H1 (cell line): ENCODE data around the gene HRH2. TPM values are rescaled to one million over a fixed set of nuclear protein-coding genes. Genes with fewer than 3 reads are reported as not detected.
A peak's percentile ranks its signal among the peaks of the same experiment; 100 is the strongest.

ENCODE experiments used
- CTCF ChIA-PET: fragments of 300-600 bp; sonication (Branson Sonifier 250); formaldehyde crosslinking; loops from one replicate; lab custom pipeline; 2021; ENCODE audit not compliant: partially characterized antibody; lab: Charles Lee
- POLR2A ChIA-PET: fragments of 300-600 bp; sonication (Branson Sonifier 250); formaldehyde crosslinking; loops from one replicate; lab custom pipeline; 2021; ENCODE audit warnings: inconsistent platforms; ENCODE audit not compliant: partially characterized antibody; lab: Charles Lee
- DNase-seq, 2 experiments: peaks; one replicate each; pipeline versions ENCODE4 v3.0.0 to v3.0.0-alpha.2; 2010 to 2022; ENCODE audit warnings: low spot score in 2 of 2, low read depth in 1 of 2, mixed read lengths in 1 of 2
- FAIRE-seq: peaks from 2 replicates; lab custom pipeline; 2011; peaks lifted over from hg19 to GRCh38; lab: Jason Lieb, UNC
- H2AFZ ChIP-seq: 2 replicates; pipeline ENCODE4 v1.8.1; 2012; ENCODE audit warnings: low read length, inconsistent platforms
- H2AK5ac ChIP-seq: 2 replicates; pipeline ENCODE4 v1.6.1; 2013; ENCODE audit warnings: low read depth, low read length
- H2BK120ac ChIP-seq: replicated peaks from 2 replicates; pipeline ENCODE3; 2013; ENCODE audit warnings: low read depth, low read length, inconsistent platforms
- H2BK12ac ChIP-seq: 2 replicates; pipeline ENCODE4 v1.6.1; 2013; ENCODE audit warnings: low read depth, low read length
- H2BK15ac ChIP-seq: 2 replicates; pipeline ENCODE4 v1.6.1; 2013; ENCODE audit warnings: low read length
- H2BK20ac ChIP-seq: 2 replicates; pipeline ENCODE4 v1.6.1; 2013; ENCODE audit warnings: low read length
- H2BK5ac ChIP-seq: 2 replicates; pipeline ENCODE4 v1.6.1; 2013; ENCODE audit warnings: low read depth, low read length
- H3K14ac ChIP-seq: 2 replicates; pipeline ENCODE4 v1.6.1; 2013; ENCODE audit warnings: inconsistent platforms; ENCODE audit not compliant: insufficient read length
- H3K18ac ChIP-seq: 2 replicates; pipeline ENCODE4 v1.6.1; 2013; ENCODE audit warnings: low read length; ENCODE audit errors: extremely low read depth
- H3K23ac ChIP-seq: 2 replicates; pipeline ENCODE4 v1.6.1; 2013; ENCODE audit warnings: inconsistent platforms; ENCODE audit not compliant: insufficient read length
- H3K23me2 ChIP-seq: 2 replicates; pipeline ENCODE4 v1.6.1; 2013; ENCODE audit warnings: low read depth, low read length
- H3K27ac ChIP-seq: 2 replicates; pipeline ENCODE4 v1.6.1; 2011; ENCODE audit warnings: low read depth, low read length, inconsistent platforms
- H3K27me3 ChIP-seq, 4 experiments: replicated peaks in 1 of 4; 1 replicate in 1 of 4; 2 replicates in 3 of 4; pipeline versions ENCODE4 v1.6.1 to v1.8.1; 2011 to 2013; ENCODE audit warnings: low read length in 3 of 4, mild to moderate bottlenecking in 3 of 4, inconsistent platforms in 2 of 4, mixed read lengths in 2 of 4, moderate library complexity in 1 of 4; ENCODE audit not compliant: control insufficient read depth in 3 of 4, insufficient read depth in 3 of 4; ENCODE audit errors: extremely low read depth in 1 of 4
- H3K36me3 ChIP-seq, 4 experiments: 2 replicates each; pipeline versions ENCODE4 v1.6.1 to v1.8.1; 2011 to 2013; ENCODE audit warnings: mild to moderate bottlenecking in 4 of 4, low read length in 3 of 4, moderate library complexity in 2 of 4, control low read depth in 1 of 4, inconsistent platforms in 1 of 4; ENCODE audit not compliant: insufficient read depth in 4 of 4, control insufficient read depth in 2 of 4
- H3K4ac ChIP-seq: replicated peaks from 2 replicates; pipeline ENCODE3; 2013; ENCODE audit warnings: low read length, low read depth, mixed read lengths, inconsistent platforms; ENCODE audit not compliant: insufficient read length
- H3K4me1 ChIP-seq, 4 experiments: replicated peaks in 1 of 4; 1 replicate in 1 of 4; 2 replicates in 3 of 4; pipeline versions ENCODE4 v1.6.1 to v1.8.1; 2011 to 2013; ENCODE audit warnings: low read length in 3 of 4, inconsistent platforms in 2 of 4, mixed read lengths in 1 of 4; ENCODE audit not compliant: insufficient read depth in 4 of 4, control insufficient read depth in 3 of 4
- H3K4me2 ChIP-seq, 2 experiments: 2 replicates each; pipeline versions ENCODE4 v1.6.1 to v1.8.1; 2011 to 2013; ENCODE audit warnings: low read depth in 2 of 2, low read length in 2 of 2, control low read depth in 1 of 2, inconsistent platforms in 1 of 2, mild to moderate bottlenecking in 1 of 2; ENCODE audit not compliant: insufficient read depth in 1 of 2
- H3K4me3 ChIP-seq, 4 experiments: fragments of 200-600, 300-600 bp in 1 of 4; sonication (generic), shearing (Covaris generic), sonication (Bioruptor Twin) in 1 of 4; 2 replicates each; pipeline versions ENCODE4 v1.5.1 to v1.8.1; 2011 to 2016; ENCODE audit warnings: low read length in 4 of 4, low read depth in 3 of 4, control low read depth in 2 of 4, inconsistent platforms in 2 of 4, mild to moderate bottlenecking in 2 of 4, mixed read lengths in 1 of 4, moderate library complexity in 1 of 4; ENCODE audit not compliant: insufficient read depth in 2 of 4; ENCODE audit errors: extremely low read depth in 1 of 4
- H3K56ac ChIP-seq: replicated peaks from 2 replicates; pipeline ENCODE3; 2013; ENCODE audit warnings: low read depth, mild to moderate bottlenecking, mixed read lengths, low read length, inconsistent platforms; ENCODE audit not compliant: insufficient read length
- H3K79me1 ChIP-seq: 2 replicates; pipeline ENCODE4 v1.6.1; 2013; ENCODE audit warnings: low read depth, low read length, control low read depth
- H3K79me2 ChIP-seq, 2 experiments: 2 replicates each; pipeline versions ENCODE4 v1.6.1 to v1.8.1; 2012 to 2013; ENCODE audit warnings: low read length in 2 of 2, mild to moderate bottlenecking in 2 of 2, inconsistent platforms in 1 of 2; ENCODE audit not compliant: insufficient read depth in 2 of 2, control insufficient read depth in 1 of 2
- H3K9ac ChIP-seq, 4 experiments: replicated peaks in 1 of 4; 1 replicate in 1 of 4; 2 replicates in 3 of 4; pipeline versions ENCODE4 v1.6.1 to v1.8.1; 2011 to 2013; ENCODE audit warnings: low read depth in 3 of 4, low read length in 3 of 4, control low read depth in 2 of 4, mild to moderate bottlenecking in 2 of 4, moderate library complexity in 2 of 4, inconsistent platforms in 1 of 4; ENCODE audit errors: extremely low read depth in 1 of 4
- H3K9me3 ChIP-seq, 2 experiments: 2 replicates each; pipeline versions ENCODE4 v1.6.1 to v1.8.1; 2012 to 2013; ENCODE audit warnings: mild to moderate bottlenecking in 2 of 2, moderate library complexity in 2 of 2, control low read depth in 1 of 2, inconsistent platforms in 1 of 2, low read depth in 1 of 2, low read length in 1 of 2, mixed read lengths in 1 of 2; ENCODE audit not compliant: insufficient read depth in 2 of 2
- H4K20me1 ChIP-seq, 2 experiments: replicated peaks in 1 of 2; 2 replicates each; pipeline versions ENCODE3 to v1.8.1; 2011 to 2013; ENCODE audit warnings: inconsistent platforms in 2 of 2, low read length in 2 of 2, mild to moderate bottlenecking in 1 of 2; ENCODE audit not compliant: insufficient read depth in 2 of 2, control insufficient read depth in 1 of 2
- H4K5ac ChIP-seq: 2 replicates; pipeline ENCODE4 v1.6.1; 2013; ENCODE audit warnings: low read length, low read depth, mixed read lengths, inconsistent platforms; ENCODE audit not compliant: insufficient read length
- H4K8ac ChIP-seq: 2 replicates; pipeline ENCODE4 v1.8.0; 2013; ENCODE audit warnings: mild to moderate bottlenecking, moderate library complexity, low read length, inconsistent platforms; ENCODE audit not compliant: insufficient read depth; ENCODE audit errors: extremely low read depth
- H4K91ac ChIP-seq: replicated peaks from 2 replicates; pipeline ENCODE3; 2013; ENCODE audit warnings: low read length, mixed read lengths, inconsistent platforms; ENCODE audit not compliant: insufficient read length
- KDM1A ChIP-seq: fragments of 200-600, 300-600 bp; sonication (generic); IDR thresholded peaks from 2 replicates; pipeline ENCODE4 v1.7.1; 2016; ENCODE audit warnings: mild to moderate bottlenecking, low read length, borderline replicate concordance
- WGBS, 2 experiments: shearing (Covaris generic) in 1 of 2; methylation state at CpG; one replicate each; pipeline versions ENCODE4 v1.1.6 to v1.1.7; 2013 to 2015; ENCODE audit warnings: low lambda C conversion rate in 2 of 2, mixed read lengths in 2 of 2, inconsistent platforms in 1 of 2, low coverage in 1 of 2, missing lambda C conversion rate in 1 of 2; ENCODE audit not compliant: insufficient replicate concordance in 2 of 2, insufficient coverage in 1 of 2, insufficient read length in 1 of 2; ENCODE audit errors: extremely low coverage in 1 of 2, missing lambda C conversion rate in 1 of 2; 5-methylcytosine and 5-hydroxymethylcytosine counted together
- polyA plus RNA-seq, 7 experiments: library from polyadenylated mRNA; depleted of rRNA in 3 of 7; stranded (reverse) in 5 of 7; unstranded in 2 of 7; fragments of >200 nt in 5 of 7; fragments of 200-250 nt in 2 of 7; gene quantifications; 1 replicate in 5 of 7; 2 replicates in 1 of 7; 4 replicates in 1 of 7; pipeline versions ENCODE4 v1.2.1 to v1.2.3, GENCODE V29; 2011 to 2013; ENCODE audit warnings: missing spikeins in 2 of 7, mixed read lengths in 2 of 7
- total RNA-seq: library from RNA; stranded (reverse); fragmentation: NEBNext Ultra II Directional; extraction: Animal tissue kit (Norgen Biotek cat#: 25700); gene quantifications from 2 replicates; pipeline ENCODE4 v1.2.1, GENCODE V29; 2021

HRH2 gene
- total and polyA plus RNA-seq, 2 of the 8 experiments (the other 6 are each of a cell fraction or from before 2014, with no cell fraction given) = 7.8 to 8.1 TPM

DNA sequence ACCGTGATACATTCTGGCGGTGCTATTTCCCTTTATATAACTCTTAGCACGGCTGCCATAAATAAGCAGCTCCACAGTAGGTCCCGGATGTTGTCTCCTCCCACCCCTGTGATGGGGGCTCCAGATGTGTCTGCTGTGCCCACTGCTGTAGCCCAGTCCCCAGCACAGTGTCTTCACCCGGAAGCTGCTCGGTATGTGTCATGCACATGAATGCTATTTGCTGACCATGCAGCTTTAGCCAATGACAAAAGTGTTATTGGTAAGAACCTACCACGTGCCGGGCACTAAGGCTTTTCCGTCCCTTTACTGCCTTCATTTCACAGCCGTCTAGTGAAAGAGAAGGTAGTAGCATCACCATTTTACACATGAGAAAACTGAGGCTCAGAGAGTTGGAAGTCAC, 20.2 kb downstream of the HRH2 start:
- 0 out of 2 replicates have a peak overlapping the region, but pooled peaks have one; percentile 61 for H2BK15ac ChIP-seq
- H3K27me3 ChIP-seq = no peaks in the 10 kb centered on the region
- H3K9me3 ChIP-seq = no peaks in the 10 kb centered on the region
- H3K79me2 ChIP-seq = no peaks in the 10 kb centered on the region
- no peak overlapping the region for H3K23ac ChIP-seq
- no peaks in the 10 kb centered on the region for H3K4me1 ChIP-seq
- H2BK120ac ChIP-seq = no peak overlapping the region
- DNase-seq (no peak), FAIRE-seq (no peak)
- H3K56ac ChIP-seq = no peak overlapping the region
- no peak overlapping the region for H3K27ac ChIP-seq
- no peaks in the 10 kb centered on the region for H3K23me2 ChIP-seq
- TF ChIP-seq KDM1A = no peak
- H4K8ac ChIP-seq = no peak overlapping the region
- H4K91ac ChIP-seq = no peak overlapping the region
- H3K4ac ChIP-seq = no peak overlapping the region
- CTCF ChIA-PET = interaction anchor here (0.9 to 2.2 kb wide), 6 partner anchors 10 to 144 kb away, joined by 3 to 13 read pairs (median 4); no protein-coding TSS in a partner anchor
- no peak overlapping the region for H2AK5ac ChIP-seq
- H2BK20ac ChIP-seq = no peak overlapping the region
- H3K4me3 ChIP-seq = no peak overlapping the region
- H4K5ac ChIP-seq = no peak overlapping the region
- H3K9ac ChIP-seq = no peak overlapping the region
- no peak overlapping the region for H3K4me2 ChIP-seq
- peaks cover under 1 to 3% of the 10 kb centered on the region in 2 experiments for H4K20me1 ChIP-seq
- POLR2A ChIA-PET = interaction anchor here (1.4 to 2.3 kb wide), 2 partner anchors 10 to 11 kb away, joined by 4 to 5 read pairs; no protein-coding TSS in a partner anchor
- H3K18ac ChIP-seq = no peak overlapping the region
- no peak overlapping the region for H2BK5ac ChIP-seq
- H2BK12ac ChIP-seq = no peak overlapping the region
- H3K14ac ChIP-seq = no peak overlapping the region
- H3K36me3 ChIP-seq = 0 out of 8 replicates have a peak, but pooled peaks cover 0 to under 1% (median 0%) of the 10 kb centered on the region in 4 experiments
- WGBS, 2 experiments = 89% methylated on average over 10 of the region's 10 CpGs; no CpG with 5 or more reads in 1 of the 2 experiments
- no peak overlapping the region for H2AFZ ChIP-seq
- no peaks in the 10 kb centered on the region; the same call in 1 of the 2 replicates for H3K79me1 ChIP-seq
